PFSK-1 (cell line): ENCODE measurements around the gene FNDC10.

Experiments
- POLR2AphosphoS5 ChIP-seq: IDR thresholded peaks from 2 replicates; pipeline ENCODE4 v1.6.1; 2012; ENCODE audit warnings: low read depth, mild to moderate bottlenecking, control low read depth, low read length, moderate library complexity
- TAF1 ChIP-seq: IDR thresholded peaks from 2 replicates; pipeline ENCODE4 v1.6.1; 2012; ENCODE audit warnings: low read length, control low read depth, borderline replicate concordance; ENCODE audit not compliant: insufficient read depth

GRCh38 chr1:1628754-1629429 lies 29.0 kb upstream of the FNDC10 start:
- TF ChIP-seq TAF1: no peak
- no peak for TF ChIP-seq POLR2AphosphoS5
